ENCODE data around the gene HTR2C.

DNA sequence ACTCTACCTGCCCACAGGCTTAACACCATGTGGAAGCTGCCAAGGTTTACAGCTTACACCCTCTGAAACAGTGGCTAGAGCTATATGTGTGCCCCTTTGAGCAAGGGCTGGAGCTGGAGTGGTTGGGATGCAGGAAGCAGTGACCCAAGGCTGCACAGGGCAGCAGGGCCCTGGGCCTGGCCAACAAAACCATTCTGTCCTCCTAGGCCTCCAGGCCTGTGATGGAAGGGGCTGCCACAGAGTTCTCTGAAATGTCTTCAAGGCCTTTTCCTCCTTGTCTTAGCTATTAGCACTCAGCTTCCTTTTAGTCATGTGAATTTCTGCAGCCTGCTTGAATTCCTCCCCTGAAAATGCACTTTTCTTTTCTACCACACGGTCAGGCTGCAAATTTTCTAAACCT lies 348.7 kb downstream of the HTR2C start:
- TF ChIP-seq, protein P1, sequence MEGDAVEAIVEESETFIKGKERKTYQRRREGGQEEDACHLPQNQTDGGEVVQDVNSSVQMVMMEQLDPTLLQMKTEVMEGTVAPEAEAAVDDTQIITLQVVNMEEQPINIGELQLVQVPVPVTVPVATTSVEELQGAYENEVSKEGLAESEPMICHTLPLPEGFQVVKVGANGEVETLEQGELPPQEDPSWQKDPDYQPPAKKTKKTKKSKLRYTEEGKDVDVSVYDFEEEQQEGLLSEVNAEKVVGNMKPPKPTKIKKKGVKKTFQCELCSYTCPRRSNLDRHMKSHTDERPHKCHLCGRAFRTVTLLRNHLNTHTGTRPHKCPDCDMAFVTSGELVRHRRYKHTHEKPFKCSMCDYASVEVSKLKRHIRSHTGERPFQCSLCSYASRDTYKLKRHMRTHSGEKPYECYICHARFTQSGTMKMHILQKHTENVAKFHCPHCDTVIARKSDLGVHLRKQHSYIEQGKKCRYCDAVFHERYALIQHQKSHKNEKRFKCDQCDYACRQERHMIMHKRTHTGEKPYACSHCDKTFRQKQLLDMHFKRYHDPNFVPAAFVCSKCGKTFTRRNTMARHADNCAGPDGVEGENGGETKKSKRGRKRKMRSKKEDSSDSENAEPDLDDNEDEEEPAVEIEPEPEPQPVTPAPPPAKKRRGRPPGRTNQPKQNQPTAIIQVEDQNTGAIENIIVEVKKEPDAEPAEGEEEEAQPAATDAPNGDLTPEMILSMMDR (IDR thresholded peaks at IDR 0.05), result no peak
- TF ChIP-seq POLR2A (IDR thresholded peaks at IDR 0.05), result no peak

All from prostate gland (tissue), 2 donors.